WERI-Rb-1 (cell line): ENCODE data around the gene FGFR2.

Source experiments
- DNase-seq: peaks from one replicate; pipeline ENCODE4 v3.0.0-alpha.2; 2020
- H3K27ac ChIP-seq: fragments of 250-450 bp; sonication (Bioruptor Pico); 2 replicates; pipeline ENCODE4 v1.5.1; 2020; ENCODE audit warnings: mild to moderate bottlenecking, moderate library complexity
- H3K27me3 ChIP-seq: fragments of 250-450 bp; sonication (Bioruptor Pico); 2 replicates; pipeline ENCODE4 v1.5.1; 2021; ENCODE audit warnings: mild to moderate bottlenecking, low read depth, moderate library complexity; ENCODE audit not compliant: insufficient read depth, severe bottlenecking
- H3K36me3 ChIP-seq: fragments of 250-450 bp; sonication (Bioruptor Pico); 2 replicates; pipeline ENCODE4 v1.5.1; 2020; ENCODE audit warnings: mild to moderate bottlenecking, moderate library complexity
- H3K4me3 ChIP-seq: 2 replicates; pipeline ENCODE4 v1.5.1; 2011; ENCODE audit warnings: low read depth, mild to moderate bottlenecking, control low read depth, low read length
- H3K9me3 ChIP-seq: fragments of 250-450 bp; sonication (Bioruptor Pico); 2 replicates; pipeline ENCODE4 v1.5.1; 2021; ENCODE audit warnings: mild to moderate bottlenecking, moderate library complexity; ENCODE audit not compliant: severe bottlenecking
- CTCF ChIP-seq: IDR thresholded peaks from 2 replicates; pipeline ENCODE4 v1.5.1; 2011; ENCODE audit warnings: low read depth, mild to moderate bottlenecking, control low read depth, inconsistent platforms, low read length

The FGFR2 gene

GRCh38 chr10:121530481-121531075 is 67.7 kb downstream of the FGFR2 start:
- H3K36me3 ChIP-seq: no peaks in the 10 kb centered on the region
- H3K9me3 ChIP-seq: no peaks in the 10 kb centered on the region
- no peaks in the 10 kb centered on the region for H3K27me3 ChIP-seq
- H3K27ac ChIP-seq: no peak overlapping the region
- TF ChIP-seq CTCF: no peak
- no peak overlapping the region for H3K4me3 ChIP-seq
- DNase-seq: no peak

GRCh38 chr10:121527690-121528089 is 70.6 kb downstream of the FGFR2 start:
- no peak for TF ChIP-seq CTCF
- DNase-seq: no peak
- H3K36me3 ChIP-seq: no peaks in the 10 kb centered on the region

GRCh38 chr10:121526801-121527221 is 71.4 kb downstream of the FGFR2 start:
- Histone ChIP-seq H3K27me3 (no peaks in the 10 kb centered on the region), H3K4me3 (no peak overlapping the region), H3K9me3 (no peaks in the 10 kb centered on the region), H3K27ac (no peak overlapping the region), H3K36me3 (no peaks in the 10 kb centered on the region)
- no peak for DNase-seq
- no peak for TF ChIP-seq CTCF

More at GRCh38 chr10:121527690-121528089, 70.6 kb downstream of the FGFR2 start:
- Histone ChIP-seq H3K27ac (no peak overlapping the region), H3K9me3 (no peaks in the 10 kb centered on the region), H3K27me3 (no peaks in the 10 kb centered on the region), H3K4me3 (no peak overlapping the region)

- DNase-seq: no peak
- Histone ChIP-seq H3K9me3 (no peaks in the 10 kb centered on the region), H3K27me3 (no peaks in the 10 kb centered on the region), H3K36me3 (no peaks in the 10 kb centered on the region), H3K4me3 (no peak overlapping the region), H3K27ac (no peak overlapping the region)
- TF ChIP-seq CTCF: no peak
Measured at GRCh38 chr10:121526135-121526790, 72.0 kb downstream of the FGFR2 start.

GRCh38 chr10:121525251-121526134 is 72.8 kb downstream of the FGFR2 start:
- Histone ChIP-seq H3K27me3 (no peaks in the 10 kb centered on the region), H3K36me3 (no peaks in the 10 kb centered on the region), H3K27ac (no peak overlapping the region), H3K4me3 (no peak overlapping the region), H3K9me3 (no peaks in the 10 kb centered on the region)
- no peak for DNase-seq
- no peak for TF ChIP-seq CTCF
